Pancreas (tissue), 10 donors: ENCODE measurements around the gene NOG. TPM values are rescaled to one million over a fixed set of nuclear protein-coding genes. Genes with fewer than 3 reads are reported as not detected.

Experiments used
- ATAC-seq, 4 donors: fragments of 200-7000 bp; cut with Tn5 transposase; one replicate each; pipeline versions ENCODE4 v1.8.0 to v1.9.1; 2020; ENCODE audit warnings: mild to moderate bottlenecking in 4 of 4, moderate library complexity in 4 of 4
- DNase-seq, 6 donors: peaks; one replicate each; pipeline ENCODE4 v3.0.0-alpha.2; 2020
- FAIRE-seq: peaks from 2 replicates; lab custom pipeline; 2012; peaks lifted over from hg19 to GRCh38; lab: Jason Lieb, UNC
- H3K27ac ChIP-seq, 4 donors: fragments of 200-600 bp; sonication (generic); 1 replicate in 3 of 4; 2 replicates in 1 of 4; pipeline versions ENCODE4 v1.5.0 to v1.8.0; 2020
- H3K27me3 ChIP-seq, 4 donors: fragments of 200-600 bp; one replicate each; pipeline ENCODE4 v1.8.0; 2021
- H3K36me3 ChIP-seq, 3 donors: fragments of 200-600 bp; sonication (generic) in 1 of 3; one replicate each; pipeline versions ENCODE4 v1.5.0 to v1.8.0; 2020 to 2021
- H3K4me1 ChIP-seq, 3 donors: fragments of 200-600 bp; one replicate each; pipeline ENCODE4 v1.8.0; 2021
- H3K4me3 ChIP-seq, 4 donors: fragments of 200-600 bp; sonication (generic) in 2 of 4; one replicate each; pipeline versions ENCODE4 v1.5.0 to v1.8.0; 2020 to 2021
- H3K9me3 ChIP-seq, 4 donors: fragments of 200-600 bp; one replicate each; pipeline ENCODE4 v1.8.0; 2021
- CTCF ChIP-seq, 4 donors: fragments of 200-600 bp; sonication (generic) in 3 of 4; IDR thresholded peaks; one replicate each; pipeline versions ENCODE4 v1.5.0 to v1.8.0; 2021; ENCODE audit warnings: antibody characterized with exemption in 4 of 4
- WGBS, 2 donors: extraction: QIAGEN DNeasy Blood & Tissue Kit; methylation state at CpG; one replicate each; pipeline ENCODE4 v1.1.7; 2013; 5-methylcytosine and 5-hydroxymethylcytosine counted together
- intact Hi-C, 3 donors: fragments of 100-400 bp; cut with DNase I; formaldehyde crosslinking; loops; one replicate each; pipeline versions ENCODE4 v1.11.1 to v1.14.2; 2022
- polyA plus RNA-seq, 2 donors: library from polyadenylated mRNA; stranded (reverse); fragments of 200-250 nt; gene quantifications; one replicate each; pipeline ENCODE4 v1.2.3, GENCODE V29; 2013
- total RNA-seq, 6 donors: library from RNA; stranded (reverse); fragmentation: NEBNext Ultra II Directional in 4 of 6; extraction: Animal tissue kit (Norgen Biotek cat#: 25700) in 4 of 6; gene quantifications; one replicate each; pipeline versions ENCODE4 v1.2.1 to v1.2.4, GENCODE V29; 2021 to 2023
- donor health status: healthy with polysubstance abuse.
- donor health status: DM: no; HTN: no; CAD: no; lungs with moderate emphysema.
- donor health status: DM: no; HTN: no; CAD: no.
- donor health status: control.
- donor health status: control.
- donor health status: Bipolar disorder and iron deficiency.
- donor health status: DM: yes; HTN: yes; CAD: no.
- donor health status: DM: no; HTN: no; CAD: no.
- donor health status: DM: no; HTN: no; CAD: no.
- donor health status: DM: yes; HTN: yes; CAD: no.

Gene NOG
- total and polyA plus RNA-seq, 8 donors: 0.09 to 0.19 (median 0.13) TPM; not detected in 3

GRCh38 chr17:56603486-56604238 lies 10.2 kb downstream of the NOG start:
- WGBS, 2 donors: 50 to 58% methylated on average over 7 of the region's 7 CpGs
- Histone ChIP-seq H3K36me3 (no peaks in the 10 kb centered on the region), H3K27ac (no peak overlapping the region), H3K4me1 (no peaks in the 10 kb centered on the region), H3K4me3 (no peak overlapping the region), H3K27me3 (peaks cover 0 to 4% (median 0%) of the 10 kb centered on the region in 4 donors), H3K9me3 (no peaks in the 10 kb centered on the region)
- FAIRE-seq (no peak), DNase-seq (no peak), ATAC-seq (no peak)
- intact Hi-C loops: no loop called here
- TF ChIP-seq CTCF (IDR thresholded peaks at IDR 0.05): no peak

GRCh38 chr17:56604691-56605290 lies 11.3 kb downstream of the NOG start:
- TF ChIP-seq CTCF (IDR thresholded peaks at IDR 0.05): no peak
- intact Hi-C loops: no loop called here
- Histone ChIP-seq H3K36me3 (no peaks in the 10 kb centered on the region), H3K27me3 (no peaks in the 10 kb centered on the region), H3K27ac (no peak overlapping the region), H3K4me1 (no peaks in the 10 kb centered on the region), H3K4me3 (no peak overlapping the region), H3K9me3 (no peaks in the 10 kb centered on the region)
- 80 to 82% methylated on average over 1 of the region's 1 CpG for WGBS, 2 donors
- DNase-seq (no peak), FAIRE-seq (no peak), ATAC-seq (no peak)

- no peak for TF ChIP-seq CTCF (IDR thresholded peaks at IDR 0.05)
- FAIRE-seq (no peak), ATAC-seq (no peak), DNase-seq (no peak)
- H3K4me1 ChIP-seq: no peaks in the 10 kb centered on the region
- no peak overlapping the region for H3K27ac ChIP-seq
- H3K4me3 ChIP-seq: no peak overlapping the region
- intact Hi-C loops: no loop called here
- no peaks in the 10 kb centered on the region for H3K36me3 ChIP-seq
- 79 to 85% methylated on average over 4 of the region's 4 CpGs for WGBS, 2 donors
- no peaks in the 10 kb centered on the region for H3K27me3 ChIP-seq
- H3K9me3 ChIP-seq: no peaks in the 10 kb centered on the region
Measured at GRCh38 chr17:56608944-56609343, 15.4 kb downstream of the NOG start.

GRCh38 chr17:56610321-56610720 lies 16.8 kb downstream of the NOG start:
- Histone ChIP-seq H3K9me3 (no peaks in the 10 kb centered on the region), H3K27me3 (no peaks in the 10 kb centered on the region), H3K36me3 (no peaks in the 10 kb centered on the region), H3K4me1 (no peaks in the 10 kb centered on the region), H3K4me3 (no peak overlapping the region), H3K27ac (no peak overlapping the region)
- no peak for TF ChIP-seq CTCF (IDR thresholded peaks at IDR 0.05)
- no peak for FAIRE-seq
- no peak for DNase-seq
- intact Hi-C loops: no loop called here
- ATAC-seq: no peak
- 81 to 89% methylated on average over 3 of the region's 3 CpGs for WGBS, 2 donors

GRCh38 chr17:56613131-56613530 lies 19.6 kb downstream of the NOG start:
- ATAC-seq (no peak), DNase-seq (no peak), FAIRE-seq (no peak)
- Histone ChIP-seq H3K9me3 (no peaks in the 10 kb centered on the region), H3K4me3 (no peak overlapping the region), H3K27ac (no peak overlapping the region), H3K27me3 (no peaks in the 10 kb centered on the region), H3K4me1 (no peaks in the 10 kb centered on the region), H3K36me3 (no peaks in the 10 kb centered on the region)
- no peak for TF ChIP-seq CTCF (IDR thresholded peaks at IDR 0.05)
- WGBS, 2 donors: 74 to 78% methylated on average over 2 of the region's 2 CpGs
- intact Hi-C loops: no loop called here
